Peyer's patch (tissue), 4 donors: ENCODE measurements around the gene SLC9A8. TPM values are rescaled to one million over a fixed set of nuclear protein-coding genes. Genes with fewer than 3 reads are reported as not detected.

ENCODE experiments used
- DNase-seq, 3 donors: peaks; one replicate each; pipeline ENCODE4 v3.0.0-alpha.2; 2017 to 2019
- H3K27ac ChIP-seq, 4 donors: fragments of 200-600 bp; sonication (generic); one replicate each; pipeline ENCODE4 v1.5.1; 2016 to 2019
- H3K27me3 ChIP-seq, 2 donors: fragments of 200-600 bp; sonication (generic); one replicate each; pipeline ENCODE4 v1.5.1; 2019
- H3K36me3 ChIP-seq, 3 donors: fragments of 200-600 bp; sonication (generic); one replicate each; pipeline ENCODE4 v1.5.1; 2016 to 2019
- H3K4me1 ChIP-seq, 4 donors: fragments of 200-600 bp; sonication (generic); one replicate each; pipeline ENCODE4 v1.5.1; 2016 to 2019
- H3K4me3 ChIP-seq, 4 donors: fragments of 200-600 bp; sonication (generic); 1 replicate in 3 of 4; 2 replicates in 1 of 4; pipeline ENCODE4 v1.5.1; 2016 to 2019; ENCODE audit warnings: mild to moderate bottlenecking in 1 of 4
- H3K9me3 ChIP-seq, 4 donors: fragments of 200-600 bp; sonication (generic); one replicate each; pipeline ENCODE4 v1.5.1; 2016 to 2019; ENCODE audit warnings: mild to moderate bottlenecking in 1 of 4
- POLR2A ChIP-seq, 2 donors: fragments of 450-650 bp; IDR thresholded peaks; one replicate each; pipeline ENCODE4 v1.5.1; 2017; ENCODE audit warnings: antibody characterized with exemption in 2 of 2, mild to moderate bottlenecking in 2 of 2, moderate library complexity in 2 of 2
- total RNA-seq, 4 donors: library from RNA; depleted of rRNA; stranded (reverse); fragments of >200 nt; gene quantifications; one replicate each; pipeline ENCODE4 v1.1.0, GENCODE V29; 2016
- TF ChIP-seq, protein P1 (sequence below), 6 experiments: fragments of 450-650 bp in 4 of 6; fragments of 200-600 bp in 2 of 6; sonication (generic) in 1 of 6; IDR thresholded peaks; one replicate each; pipeline ENCODE4 v1.5.1; 2017 to 2019; ENCODE audit warnings: antibody characterized with exemption in 6 of 6, mild to moderate bottlenecking in 3 of 6, moderate library complexity in 1 of 6

Gene SLC9A8
- total RNA-seq, 4 donors from 2014 or later = 15.6 to 24.4 (median 19.8) TPM

- H3K27ac ChIP-seq = no peak overlapping the region
- H3K4me3 ChIP-seq = no peak overlapping the region
- H3K27me3 ChIP-seq = no peaks in the 10 kb centered on the region
- peaks cover 0 to 15% (median 3%) of the 10 kb centered on the region in 4 donors for H3K4me1 ChIP-seq
- DNase-seq = no peak
- TF ChIP-seq, protein P1, sequence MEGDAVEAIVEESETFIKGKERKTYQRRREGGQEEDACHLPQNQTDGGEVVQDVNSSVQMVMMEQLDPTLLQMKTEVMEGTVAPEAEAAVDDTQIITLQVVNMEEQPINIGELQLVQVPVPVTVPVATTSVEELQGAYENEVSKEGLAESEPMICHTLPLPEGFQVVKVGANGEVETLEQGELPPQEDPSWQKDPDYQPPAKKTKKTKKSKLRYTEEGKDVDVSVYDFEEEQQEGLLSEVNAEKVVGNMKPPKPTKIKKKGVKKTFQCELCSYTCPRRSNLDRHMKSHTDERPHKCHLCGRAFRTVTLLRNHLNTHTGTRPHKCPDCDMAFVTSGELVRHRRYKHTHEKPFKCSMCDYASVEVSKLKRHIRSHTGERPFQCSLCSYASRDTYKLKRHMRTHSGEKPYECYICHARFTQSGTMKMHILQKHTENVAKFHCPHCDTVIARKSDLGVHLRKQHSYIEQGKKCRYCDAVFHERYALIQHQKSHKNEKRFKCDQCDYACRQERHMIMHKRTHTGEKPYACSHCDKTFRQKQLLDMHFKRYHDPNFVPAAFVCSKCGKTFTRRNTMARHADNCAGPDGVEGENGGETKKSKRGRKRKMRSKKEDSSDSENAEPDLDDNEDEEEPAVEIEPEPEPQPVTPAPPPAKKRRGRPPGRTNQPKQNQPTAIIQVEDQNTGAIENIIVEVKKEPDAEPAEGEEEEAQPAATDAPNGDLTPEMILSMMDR (IDR thresholded peaks at IDR 0.05) = no peak
- no peak for TF ChIP-seq POLR2A (IDR thresholded peaks at IDR 0.05)
- H3K9me3 ChIP-seq = no peaks in the 10 kb centered on the region
- H3K36me3 ChIP-seq = no peaks in the 10 kb centered on the region
Observed at GRCh38 chr20:49919461-49919860, 106.8 kb downstream of the SLC9A8 start.

GRCh38 chr20:49924247-49924646 is 111.6 kb downstream of the SLC9A8 start:
- DNase-seq = no peak
- peaks cover 0 to 8% (median 0%) of the 10 kb centered on the region in 4 donors for H3K4me1 ChIP-seq
- TF ChIP-seq, protein P1 (IDR thresholded peaks at IDR 0.05) = no peak
- TF ChIP-seq POLR2A (IDR thresholded peaks at IDR 0.05) = no peak
- no peaks in the 10 kb centered on the region for H3K9me3 ChIP-seq
- H3K27ac ChIP-seq = peak overlapping the region in 2 of 4 donors; percentile 71 to 90
- H3K36me3 ChIP-seq = no peaks in the 10 kb centered on the region
- H3K4me3 ChIP-seq = no peak overlapping the region
- no peaks in the 10 kb centered on the region for H3K27me3 ChIP-seq

- H3K9me3 ChIP-seq = no peaks in the 10 kb centered on the region
- H3K4me3 ChIP-seq = no peak overlapping the region
- no peak for TF ChIP-seq POLR2A (IDR thresholded peaks at IDR 0.05)
- TF ChIP-seq, protein P1 (IDR thresholded peaks at IDR 0.05) = no peak
- H3K4me1 ChIP-seq = peaks cover 0 to 8% (median 0%) of the 10 kb centered on the region in 4 donors
- no peaks in the 10 kb centered on the region for H3K36me3 ChIP-seq
- no peaks in the 10 kb centered on the region for H3K27me3 ChIP-seq
- H3K27ac ChIP-seq = no peak overlapping the region
- no peak for DNase-seq
Observed at GRCh38 chr20:49925901-49926454, 113.3 kb downstream of the SLC9A8 start.

GRCh38 chr20:49928411-49929141 is 115.9 kb downstream of the SLC9A8 start:
- H3K4me3 ChIP-seq = no peak overlapping the region
- no peaks in the 10 kb centered on the region for H3K36me3 ChIP-seq
- H3K9me3 ChIP-seq = no peaks in the 10 kb centered on the region
- no peaks in the 10 kb centered on the region for H3K27me3 ChIP-seq
- TF ChIP-seq POLR2A (IDR thresholded peaks at IDR 0.05) = no peak
- TF ChIP-seq, protein P1 (IDR thresholded peaks at IDR 0.05) = peak; percentile 75 to 95 (median 88)
- peaks cover 0 to 8% (median 0%) of the 10 kb centered on the region in 4 donors for H3K4me1 ChIP-seq
- no peak overlapping the region for H3K27ac ChIP-seq
- DNase-seq = peak; percentile 78 to 92 (median 80)

DNA sequence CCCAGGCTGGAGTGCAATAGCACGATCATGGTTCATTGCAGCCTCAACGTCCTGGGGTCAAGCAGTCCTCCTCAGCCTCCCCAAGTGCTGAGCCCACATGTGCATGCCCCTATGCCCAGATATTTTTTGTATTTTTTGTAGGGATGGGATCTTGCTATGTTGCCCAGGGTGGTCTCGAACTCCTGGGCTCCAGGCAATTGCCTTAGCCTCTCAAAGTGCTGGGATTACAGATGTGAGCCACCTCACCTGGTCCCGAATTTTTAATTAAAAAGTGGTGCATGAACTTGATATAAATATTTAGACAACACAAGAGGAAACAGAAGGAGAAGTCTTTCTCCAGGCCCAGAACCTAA is 116.5 kb downstream of the SLC9A8 start:
- no peaks in the 10 kb centered on the region for H3K27me3 ChIP-seq
- TF ChIP-seq, protein P1 (IDR thresholded peaks at IDR 0.05) = no peak
- no peak for TF ChIP-seq POLR2A (IDR thresholded peaks at IDR 0.05)
- no peak overlapping the region for H3K27ac ChIP-seq
- no peaks in the 10 kb centered on the region for H3K9me3 ChIP-seq
- no peaks in the 10 kb centered on the region for H3K36me3 ChIP-seq
- H3K4me3 ChIP-seq = no peak overlapping the region
- peak in 1 of 3 donors; percentile 33 for DNase-seq
- peaks cover 0 to 5% (median 0%) of the 10 kb centered on the region in 4 donors for H3K4me1 ChIP-seq
